Endometrial microvascular endothelial cells (primary cell): ENCODE data around the gene TMEM184C. TPM values are rescaled to one million over a fixed set of nuclear protein-coding genes. Genes with fewer than 3 reads are reported as not detected.

Experiments used
- in situ Hi-C: cut with HindIII; loops from 2 replicates; pipeline ENCODE4 v1.10.0; 2017; ENCODE audit warnings: low sequenced_read_pairs, low pct_unique_long_range_greater_than_20kb; ENCODE audit errors: inconsistent ontology term
- total RNA-seq: library from RNA; depleted of rRNA; stranded (reverse); fragments of >200 nt; gene quantifications from one replicate; pipeline ENCODE4 v1.2.3, GENCODE V29; 2015; ENCODE audit errors: inconsistent ontology term

The TMEM184C gene
- total RNA-seq: 37.3 TPM

DNA sequence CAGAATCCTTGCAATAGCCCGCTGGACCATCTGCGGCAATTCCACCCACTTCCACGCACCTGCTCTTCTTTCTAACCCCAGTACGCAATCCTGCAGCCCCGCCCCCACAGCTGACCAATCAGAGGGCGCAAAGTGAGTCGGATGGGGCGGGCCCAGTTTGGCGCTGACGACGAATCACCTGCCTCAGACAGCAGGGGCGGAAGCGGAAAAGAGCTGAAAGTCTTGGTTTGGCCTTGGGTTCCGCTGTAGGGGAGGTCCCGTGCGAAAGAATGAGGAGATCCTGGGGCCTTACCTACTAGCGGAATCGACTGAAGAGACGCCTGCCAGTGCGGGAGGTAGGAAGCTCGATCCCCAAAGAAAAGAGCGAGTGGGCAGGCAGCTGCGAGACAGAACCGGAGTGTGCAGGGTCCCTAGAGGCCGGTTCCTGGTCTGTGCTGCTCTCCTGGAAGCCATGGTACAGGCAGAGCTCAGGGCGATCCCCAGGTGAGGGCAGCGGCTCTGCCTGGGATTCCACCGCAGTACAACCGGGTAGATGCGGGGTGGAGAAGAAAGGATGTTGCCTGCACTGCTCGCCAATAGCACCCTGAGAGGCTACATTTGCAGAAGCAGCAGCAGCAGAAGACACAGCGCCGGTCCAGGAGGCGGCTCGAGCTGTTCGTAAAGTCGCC lies at the start of gene TMEM184C:
Gene TMEM184C (plus strand): TSS at position 225 of the 668 bp plus-strand sequence. CDS start 560 bp downstream, outside the sequence.
- in situ Hi-C loops: no loop called here

DNA sequence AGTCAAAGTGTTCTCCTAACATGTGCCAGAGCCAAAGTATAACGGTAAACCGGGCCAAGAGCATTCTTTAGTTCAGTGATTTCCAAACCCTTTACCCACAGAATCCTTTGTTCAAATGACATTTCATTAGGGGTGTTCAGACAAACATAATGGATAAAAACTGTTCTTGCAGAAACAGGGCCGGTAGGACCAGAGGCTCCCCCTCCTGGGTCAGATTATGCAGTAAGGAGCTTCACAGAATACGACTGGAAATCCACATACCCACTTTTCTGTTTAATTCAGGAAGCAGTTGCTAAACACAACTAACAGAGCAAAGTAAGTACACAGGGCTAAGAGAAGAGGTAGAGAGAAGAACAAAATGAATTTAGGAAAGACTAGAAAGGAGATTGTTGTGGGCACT lies 46.6 kb upstream of the TMEM184C start:
- in situ Hi-C loops: no loop called here

DNA sequence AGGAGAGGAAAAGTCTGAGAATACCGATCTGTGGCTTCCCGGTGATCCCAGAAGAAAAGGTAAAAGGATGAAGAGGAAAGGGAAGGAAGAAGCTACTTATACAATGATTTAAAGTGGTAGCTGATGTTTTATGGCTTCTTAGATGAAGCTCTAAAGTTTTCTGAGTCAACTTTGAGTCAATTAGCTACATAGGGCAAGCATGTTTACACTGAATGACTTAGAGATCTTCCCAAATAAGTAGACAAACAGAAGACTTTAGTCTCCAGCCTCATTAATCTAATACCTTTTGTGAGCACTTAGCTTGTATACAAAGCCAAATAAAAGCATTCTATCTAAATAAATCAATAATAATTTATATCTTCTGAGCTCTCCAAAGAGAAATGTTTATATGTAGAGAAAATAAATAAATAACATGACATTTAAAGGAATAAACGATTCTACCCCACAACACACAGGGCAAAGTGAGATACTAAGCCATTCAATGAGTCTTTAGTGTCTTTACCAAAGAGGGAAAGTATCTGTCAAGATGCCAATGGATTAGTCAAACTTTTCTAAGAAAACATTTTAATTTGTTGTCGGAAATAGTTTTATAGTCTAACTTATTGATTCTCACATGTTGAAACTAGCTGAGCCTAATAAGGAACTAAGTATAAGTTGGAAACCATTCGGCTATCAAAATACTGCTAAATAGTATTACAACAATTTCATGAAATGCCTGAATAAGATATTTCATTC lies 46.0 kb upstream of the TMEM184C start:
- in situ Hi-C loops: no loop called here

DNA sequence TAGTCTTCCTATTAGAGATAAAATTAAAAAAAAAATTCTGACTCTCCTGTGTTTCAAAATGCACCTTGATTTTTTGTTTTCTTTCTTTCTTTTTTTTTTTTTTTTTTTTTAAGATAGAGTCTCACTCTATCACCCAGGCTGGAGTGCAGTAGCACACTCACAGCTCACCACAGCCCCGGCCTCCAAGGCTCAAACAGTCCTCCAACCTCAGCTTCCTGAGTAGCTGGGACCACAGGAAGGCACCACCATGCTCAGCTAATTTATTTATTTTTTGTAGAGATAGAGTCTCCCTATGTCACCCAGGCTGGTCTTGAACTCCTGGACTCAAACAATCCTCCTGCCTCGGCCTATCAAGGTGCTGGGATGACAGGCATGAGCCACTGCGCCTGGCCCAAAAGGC lies 41.1 kb upstream of the TMEM184C start:
- in situ Hi-C loops: no loop called here

DNA sequence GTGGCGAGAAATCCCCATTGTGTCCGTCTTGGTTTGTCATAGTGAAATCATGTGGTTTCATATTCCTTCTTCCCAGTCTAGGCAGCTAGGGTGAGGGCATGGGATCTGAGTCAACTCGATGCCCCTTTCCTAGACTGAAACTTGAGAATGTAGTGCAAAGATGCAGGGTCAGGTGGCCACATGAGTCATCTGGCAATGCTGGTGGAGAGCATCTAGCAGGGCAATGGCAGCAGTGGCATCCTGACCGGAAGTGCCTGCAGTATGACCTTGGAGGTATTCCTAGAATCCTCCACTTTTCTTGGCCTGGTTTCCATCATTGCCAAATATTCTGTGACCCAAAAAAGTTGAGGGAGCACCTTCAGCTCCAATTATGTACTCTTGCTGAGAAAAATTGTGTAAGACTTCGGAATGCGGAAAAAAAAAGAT lies 39.1 kb upstream of the TMEM184C start:
- in situ Hi-C loops: no loop called here

DNA sequence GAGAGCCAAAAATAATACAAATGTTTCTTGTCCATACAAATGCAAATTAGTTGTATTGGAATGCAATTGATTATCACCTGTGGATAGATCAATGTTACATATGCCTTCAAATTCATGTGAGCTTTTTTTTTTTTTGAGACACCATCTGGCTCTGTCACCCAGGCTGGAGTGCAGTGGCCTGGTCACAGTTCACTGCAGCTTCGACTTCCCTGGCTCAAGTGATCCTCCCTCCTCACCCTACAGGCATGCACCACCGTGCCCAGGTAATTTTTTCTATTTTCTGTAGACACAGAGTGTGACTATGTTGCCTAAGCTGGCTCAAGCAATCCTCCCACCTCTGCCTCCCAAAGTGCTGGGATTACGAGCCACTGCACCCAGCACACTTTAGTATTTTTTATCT lies 38.6 kb upstream of the TMEM184C start:
- in situ Hi-C loops: no loop called here

DNA sequence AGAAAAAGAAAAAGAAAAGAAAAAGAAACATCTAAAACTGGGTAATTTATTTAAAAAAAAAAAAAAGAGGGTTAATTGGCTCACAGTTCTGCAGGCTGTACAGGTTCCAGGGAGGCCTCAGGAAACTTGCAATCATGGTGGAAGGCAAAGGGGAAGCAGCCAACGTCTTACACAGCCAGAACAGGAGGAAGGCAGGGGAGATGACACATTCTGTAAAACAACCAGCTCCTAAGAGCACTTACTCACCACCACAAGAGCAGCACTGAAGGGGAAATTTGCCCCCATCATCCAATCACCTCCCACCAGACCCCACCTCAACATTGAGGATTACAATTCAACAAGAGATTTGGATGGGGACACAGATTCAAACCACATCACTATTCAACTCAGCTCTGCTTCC lies 36.8 kb upstream of the TMEM184C start:
- in situ Hi-C loops: no loop called here

DNA sequence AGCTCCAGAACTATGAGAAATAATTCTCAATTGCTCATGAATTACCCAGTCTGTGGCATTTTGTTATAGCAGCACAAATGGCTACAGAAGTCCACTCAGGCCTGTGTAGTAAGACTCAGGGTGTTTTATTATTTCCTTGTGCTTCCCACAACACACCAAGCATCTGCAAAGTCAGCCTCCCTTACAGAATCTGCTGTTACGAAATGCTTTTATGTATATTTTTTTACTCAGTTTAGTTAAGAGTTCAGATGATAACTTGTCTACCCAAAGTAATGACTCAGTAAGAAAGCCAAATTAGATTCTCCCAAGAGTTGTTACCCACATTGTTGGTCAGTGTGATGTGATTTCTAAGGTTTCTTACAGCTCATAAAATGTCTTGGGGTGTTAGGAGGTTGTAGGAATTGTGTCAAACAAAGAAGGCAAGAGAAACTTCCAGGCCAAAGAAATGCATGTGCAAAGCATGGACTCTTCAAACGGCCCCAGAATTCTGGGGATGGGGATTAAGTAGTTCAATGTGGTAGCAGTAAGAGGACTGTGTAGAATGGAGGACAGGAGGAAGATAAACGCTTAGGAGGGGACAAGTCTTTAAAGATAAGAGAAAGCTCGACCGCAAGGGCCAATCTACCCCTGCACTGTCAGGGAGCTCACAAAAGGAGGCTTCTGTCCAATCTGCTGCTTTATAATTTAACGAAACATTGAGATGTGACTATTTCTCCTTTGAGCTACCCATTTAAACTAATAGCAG lies 35.4 kb upstream of the TMEM184C start:
- in situ Hi-C loops: no loop called here

DNA sequence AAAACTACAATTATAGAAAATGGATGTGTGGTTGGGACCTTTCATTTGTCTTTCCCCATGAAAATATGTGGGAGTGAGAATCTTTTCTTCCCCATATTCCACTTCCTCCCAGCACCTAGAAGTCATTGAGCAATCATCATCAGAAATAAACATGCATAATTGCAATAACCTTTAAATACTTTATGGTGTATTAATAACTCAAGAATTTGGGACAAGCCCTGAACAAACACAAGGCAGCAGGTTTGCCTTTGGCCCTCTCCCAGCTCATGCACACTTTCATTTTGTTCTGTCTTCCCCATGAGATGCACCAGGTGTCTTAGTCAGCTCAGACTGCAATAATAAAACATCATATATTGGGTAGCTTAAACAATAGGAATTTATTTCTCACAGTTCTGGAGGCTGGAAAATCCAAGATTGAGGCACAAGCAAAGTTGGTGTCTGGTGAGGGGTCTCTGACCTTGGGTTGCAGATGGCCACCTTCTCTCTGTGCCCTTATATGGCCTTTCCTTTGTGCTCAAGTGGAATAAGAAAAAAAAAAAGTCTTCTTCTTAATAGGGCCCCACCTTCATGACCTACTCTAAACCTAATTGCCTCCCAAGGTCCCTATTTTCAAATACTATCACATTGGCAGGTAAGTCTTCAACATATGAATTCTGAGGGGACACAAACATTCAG lies 34.7 kb upstream of the TMEM184C start:
- in situ Hi-C loops: no loop called here

DNA sequence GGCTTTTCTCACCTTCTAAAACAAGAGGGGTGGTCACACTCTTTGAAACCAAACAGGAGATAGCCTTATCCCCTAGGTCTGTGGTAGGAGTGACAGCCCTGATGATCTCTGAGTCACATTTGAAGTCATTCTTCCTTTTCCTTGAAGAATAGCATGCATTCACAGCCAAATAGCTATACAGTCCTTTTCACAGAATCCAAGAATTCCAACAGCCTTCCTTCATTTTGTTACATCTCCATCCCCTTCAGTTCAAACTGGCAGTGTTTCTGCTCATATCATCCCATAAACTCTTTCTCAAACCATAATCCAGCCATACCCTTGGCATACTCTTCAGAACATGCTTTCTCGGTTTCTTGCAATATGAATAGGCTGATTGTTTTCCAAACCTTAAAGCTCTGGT lies 33.3 kb upstream of the TMEM184C start:
- in situ Hi-C loops: no loop called here

DNA sequence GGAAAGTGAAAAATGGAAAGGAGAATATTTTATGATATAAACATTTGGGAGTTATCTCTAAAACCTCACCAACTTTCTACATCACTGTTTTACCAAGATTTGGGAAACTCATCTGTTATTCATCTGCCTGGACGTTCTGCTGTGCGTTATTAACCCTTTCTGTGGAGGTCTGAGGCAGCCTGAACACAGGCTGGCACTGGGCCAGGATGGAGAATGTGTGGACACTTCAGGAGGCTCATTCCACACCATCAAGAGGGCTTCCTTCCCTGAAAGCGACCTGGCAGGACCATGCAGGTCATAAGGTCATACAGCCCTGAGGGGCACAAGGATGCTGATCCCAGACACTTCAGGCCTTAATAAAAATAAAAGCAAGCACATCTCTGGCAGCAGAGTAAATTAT lies 31.2 kb upstream of the TMEM184C start:
- in situ Hi-C loops: no loop called here

DNA sequence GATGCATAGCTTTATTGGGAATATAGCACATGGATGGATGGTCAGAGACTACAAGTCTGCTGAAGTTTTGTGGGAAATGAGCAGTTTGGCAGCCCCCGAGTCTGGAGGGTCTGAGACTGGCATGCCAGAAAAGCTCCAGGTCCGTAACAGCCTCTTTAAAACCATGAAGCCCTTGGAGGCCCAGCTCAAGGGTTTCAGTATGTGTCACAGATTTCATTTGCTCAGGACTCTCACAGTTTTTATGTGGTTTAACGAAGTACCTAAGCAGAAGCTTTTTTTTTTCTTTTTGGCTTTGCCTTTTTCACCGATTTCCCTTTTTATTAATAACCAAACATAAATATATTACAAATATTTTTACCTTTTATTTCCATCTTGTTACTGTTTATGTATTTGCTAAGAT lies 30.6 kb upstream of the TMEM184C start:
- in situ Hi-C loops: no loop called here

DNA sequence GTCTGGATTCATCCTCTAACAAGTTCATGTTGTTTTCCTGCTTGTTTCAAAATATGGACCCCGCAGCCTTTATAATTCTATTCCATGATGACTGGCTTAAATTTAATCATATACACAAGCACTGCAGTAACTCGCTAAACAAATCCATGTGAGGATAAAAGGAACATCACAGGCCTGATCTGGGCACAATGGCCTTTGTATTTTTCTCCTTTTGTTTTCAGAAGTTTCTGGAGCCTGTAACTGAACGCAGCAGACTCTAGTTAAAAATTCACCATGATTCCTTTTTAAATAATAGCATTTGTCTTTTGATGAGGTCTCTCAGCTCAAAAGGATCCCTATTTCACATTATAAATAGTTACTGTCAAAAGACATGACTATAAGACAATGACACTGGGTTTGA lies 30.2 kb upstream of the TMEM184C start:
- in situ Hi-C loops: no loop called here

DNA sequence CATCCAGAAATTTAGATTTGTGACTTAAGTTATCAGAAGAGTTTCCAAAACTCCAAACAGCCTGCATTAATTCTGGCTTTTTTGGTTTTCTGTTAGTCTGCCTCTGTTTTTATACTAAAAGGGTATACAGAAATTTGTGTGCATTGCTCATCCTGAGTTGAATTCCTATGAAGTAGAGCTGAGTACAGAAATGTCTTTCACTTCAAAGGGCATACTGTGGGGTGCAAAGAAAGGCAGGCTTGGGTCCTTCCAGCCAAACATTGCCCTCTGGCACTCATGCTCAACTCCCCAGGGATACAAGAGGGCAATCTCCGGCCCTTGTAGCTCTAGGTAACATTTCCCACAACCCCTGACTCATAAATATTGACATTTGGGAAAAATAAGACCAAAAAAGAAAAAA lies 27.6 kb upstream of the TMEM184C start:
- in situ Hi-C loops: no loop called here

DNA sequence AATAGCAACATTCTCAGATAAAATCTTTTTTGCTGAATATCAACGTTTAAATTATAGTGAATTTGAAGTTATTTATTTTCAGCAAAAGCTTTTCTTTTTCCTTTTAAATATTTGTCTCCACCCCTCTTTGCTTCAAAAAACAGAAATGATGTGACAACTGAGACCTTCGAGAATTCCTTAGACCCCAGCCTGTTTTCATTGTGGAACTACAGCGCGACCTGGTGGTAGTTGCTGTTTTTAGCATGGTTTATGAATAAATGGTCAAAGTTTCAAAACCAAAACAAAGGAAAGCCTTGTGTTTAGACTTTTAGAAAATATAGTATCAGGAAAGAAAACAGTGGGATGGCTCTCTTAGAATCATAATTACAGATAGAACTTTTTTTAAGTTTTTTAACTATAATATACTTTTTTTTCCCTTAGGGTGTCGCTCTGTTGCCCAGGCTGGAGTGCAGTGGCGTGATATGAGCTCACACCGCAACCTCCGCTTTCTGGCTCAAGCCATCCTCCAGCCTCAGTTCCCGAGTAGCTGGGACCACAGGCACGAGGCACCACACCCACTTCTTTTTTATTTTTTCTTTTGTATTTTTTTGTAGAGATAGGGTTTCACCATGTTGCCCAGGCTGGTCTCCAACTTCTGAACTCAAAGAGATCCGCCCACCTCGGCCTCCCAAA lies 26.8 kb upstream of the TMEM184C start:
- in situ Hi-C loops: no loop called here

DNA sequence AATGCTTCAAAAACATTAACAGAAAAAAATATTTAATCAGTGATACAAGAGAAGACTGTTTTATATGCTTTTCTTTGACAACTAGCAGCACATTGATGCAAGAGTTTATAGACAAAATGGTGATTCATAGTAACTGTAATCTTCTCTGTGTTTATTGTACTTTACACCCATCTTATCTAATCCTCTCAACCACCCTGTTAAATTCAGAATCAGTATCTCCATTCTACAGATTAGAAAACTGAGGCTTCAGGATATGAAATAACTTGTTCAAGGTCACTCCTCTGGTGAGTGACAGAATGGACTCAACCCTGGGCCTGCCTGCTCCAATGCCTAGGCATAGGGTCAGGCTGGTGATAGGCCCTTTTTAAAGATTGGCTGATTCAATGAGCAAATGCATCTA lies 26.1 kb upstream of the TMEM184C start:
- in situ Hi-C loops: no loop called here

DNA sequence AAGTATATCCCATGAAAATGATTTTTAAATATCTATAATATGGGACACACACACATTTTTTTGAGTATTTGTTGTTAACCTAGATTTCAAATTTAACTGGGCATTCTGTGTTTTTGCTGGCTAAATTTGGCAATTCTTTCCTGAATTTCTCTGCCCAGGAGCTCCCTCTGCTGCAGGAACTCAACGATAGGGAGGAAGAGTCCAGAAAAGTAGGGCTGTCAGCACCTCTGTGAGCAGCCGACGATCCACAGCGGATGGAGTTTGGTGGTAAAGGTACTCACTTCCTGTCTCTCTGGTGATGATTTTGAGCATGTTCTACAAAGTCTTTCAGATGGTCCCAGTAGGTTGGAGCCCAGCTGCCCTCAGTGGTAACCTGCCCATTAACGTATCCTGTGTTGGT lies 23.1 kb upstream of the TMEM184C start:
- in situ Hi-C loops: no loop called here

DNA sequence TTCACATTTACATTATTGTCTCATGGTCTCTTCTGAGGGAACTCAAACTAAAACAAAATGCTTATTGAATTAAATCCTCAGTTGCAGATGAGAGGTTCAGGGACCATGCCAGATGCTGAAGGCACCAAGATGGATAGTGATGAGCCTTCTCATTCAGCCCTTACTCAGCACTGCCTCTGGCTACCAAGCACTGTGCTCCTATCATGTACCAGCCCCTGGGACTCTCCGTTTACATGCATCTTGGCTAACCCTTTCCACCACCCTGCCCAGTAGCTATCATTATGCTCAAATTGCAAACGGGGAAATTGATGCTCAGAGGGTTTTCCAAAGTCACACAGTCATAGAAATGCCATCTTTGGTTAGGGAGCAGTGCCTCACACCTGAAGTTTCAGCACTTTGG lies 22.6 kb upstream of the TMEM184C start:
- in situ Hi-C loops: no loop called here

DNA sequence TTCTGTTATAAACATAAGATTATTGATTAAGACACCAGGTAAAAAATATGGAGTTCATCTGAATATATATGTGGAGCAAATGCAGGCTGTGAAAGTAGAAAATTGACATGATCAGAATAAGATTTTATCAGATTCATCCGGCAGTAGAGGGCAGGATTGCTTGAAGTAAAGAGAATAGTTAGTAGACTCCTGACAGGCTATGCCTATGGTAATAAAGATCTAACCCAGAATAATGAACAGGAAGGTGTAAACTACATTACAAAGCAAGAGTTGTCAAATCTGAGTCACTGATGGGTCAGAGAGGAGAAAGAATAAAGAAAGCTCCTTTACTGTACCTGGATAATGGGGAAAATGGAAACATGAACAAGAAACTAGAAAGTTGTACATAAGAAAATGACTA lies 20.8 kb upstream of the TMEM184C start:
- in situ Hi-C loops: no loop called here
